GM11168 (cell line): ENCODE data around the gene ABHD5.
"Not testable (repeated sequence)": the region's sequence is repeated elsewhere in the genome, so short reads cannot be mapped to it uniquely, and the experiment has no call there.

Source experiments
- in situ Hi-C: fragments of 300-500 bp; cut with MboI; formaldehyde crosslinking; loops from one replicate; pipeline ENCODE4 v1.12.0; 2022; ENCODE audit warnings: low sequenced_read_pairs; ENCODE audit not compliant: unreplicated experiment

Gene ABHD5

GRCh38 chr3:43690400-43691119 lies at the start of gene ABHD5:
Gene ABHD5 (plus strand): TSS chr3:43690938. CDS start chr3:43690993, 55 bp downstream.
- in situ Hi-C loops, result no loop called here

GRCh38 chr3:43641306-43642114 lies 49.2 kb upstream of the ABHD5 start:
- in situ Hi-C loops, result no loop called here

GRCh38 chr3:43644443-43644842 lies 46.3 kb upstream of the ABHD5 start:
- in situ Hi-C loops, result no loop called here

GRCh38 chr3:43647331-43648166 lies 43.2 kb upstream of the ABHD5 start:
- in situ Hi-C loops, result no loop called here

- in situ Hi-C loops, result no loop called here
Measured at GRCh38 chr3:43648957-43649356, 41.8 kb upstream of the ABHD5 start.

- in situ Hi-C loops, result no loop called here
Measured at GRCh38 chr3:43649365-43649968, 41.3 kb upstream of the ABHD5 start.

- in situ Hi-C loops, result no loop called here
Measured at GRCh38 chr3:43650345-43650744, 40.4 kb upstream of the ABHD5 start.

- in situ Hi-C loops, result not testable (repeated sequence)
Measured at GRCh38 chr3:43656390-43656789, 34.3 kb upstream of the ABHD5 start.

GRCh38 chr3:43659250-43659880 lies 31.4 kb upstream of the ABHD5 start:
- in situ Hi-C loops, result no loop called here

- in situ Hi-C loops, result not testable (repeated sequence)
Measured at GRCh38 chr3:43661376-43661775, 29.4 kb upstream of the ABHD5 start.

GRCh38 chr3:43665011-43665410 lies 25.7 kb upstream of the ABHD5 start:
- in situ Hi-C loops, result not testable (repeated sequence)

- in situ Hi-C loops, result no loop called here
Measured at GRCh38 chr3:43670635-43671522, 19.9 kb upstream of the ABHD5 start.

GRCh38 chr3:43674345-43675085 lies 16.2 kb upstream of the ABHD5 start:
- in situ Hi-C loops, result no loop called here

GRCh38 chr3:43675593-43675992 lies 15.1 kb upstream of the ABHD5 start:
- in situ Hi-C loops, result no loop called here

- in situ Hi-C loops, result no loop called here
Measured at GRCh38 chr3:43676441-43676840, 14.3 kb upstream of the ABHD5 start.

- in situ Hi-C loops, result not testable (repeated sequence)
Measured at GRCh38 chr3:43678375-43678774, 12.4 kb upstream of the ABHD5 start.

GRCh38 chr3:43678887-43679449 lies 11.8 kb upstream of the ABHD5 start:
- in situ Hi-C loops, result not testable (repeated sequence)

- in situ Hi-C loops, result not testable (repeated sequence)
Measured at GRCh38 chr3:43680857-43681256, 9.9 kb upstream of the ABHD5 start.
